GM23338 (cell line): ENCODE data around the gene IQUB. TPM values are rescaled to one million over a fixed set of nuclear protein-coding genes. Genes with fewer than 3 reads are reported as not detected.
"Not testable (repeated sequence)": the region's sequence is repeated elsewhere in the genome, so short reads cannot be mapped to it uniquely, and the experiment has no call there.

ENCODE experiments used
- ATAC-seq: fragments of 200-7000 bp; cut with Tn5 transposase; 3 replicates; pipeline ENCODE4 v1.9.1; 2020
- DNase-seq: peaks from one replicate; pipeline ENCODE4 v3.0.0-alpha.2; 2015; ENCODE audit warnings: low spot score
- H2AFZ ChIP-seq: fragments of 200-600 bp; sonication (generic); 2 replicates; pipeline ENCODE4 v1.8.0; 2016; ENCODE audit warnings: antibody characterized with exemption, mild to moderate bottlenecking, moderate library complexity
- H3F3A ChIP-seq: fragments of 200-600 bp; sonication (generic); replicated peaks from 2 replicates; pipeline ENCODE4 v1.8.0; 2017; ENCODE audit warnings: antibody characterized with exemption, mixed run types, low read depth
- H3K27ac ChIP-seq: fragments of 200-600 bp; sonication (generic); 2 replicates; pipeline ENCODE4 v1.6.1; 2016; ENCODE audit warnings: low read depth
- H3K27me3 ChIP-seq: fragments of 200-600 bp; sonication (generic); 2 replicates; pipeline ENCODE4 v1.8.0; 2016; ENCODE audit warnings: mild to moderate bottlenecking, mixed run types, moderate library complexity; ENCODE audit not compliant: insufficient read depth
- H3K36me3 ChIP-seq: fragments of 200-600 bp; sonication (generic); 2 replicates; pipeline ENCODE4 v1.8.0; 2016; ENCODE audit warnings: mild to moderate bottlenecking; ENCODE audit not compliant: insufficient read depth
- H3K4me1 ChIP-seq: fragments of 200-600 bp; sonication (generic); 2 replicates; pipeline ENCODE4 v1.8.0; 2016; ENCODE audit warnings: mild to moderate bottlenecking, moderate library complexity; ENCODE audit not compliant: insufficient read depth
- H3K4me2 ChIP-seq: fragments of 200-600 bp; sonication (generic); 2 replicates; pipeline ENCODE4 v1.7.1; 2017; ENCODE audit warnings: mixed run types
- H3K4me3 ChIP-seq: fragments of 200-600 bp; sonication (generic); 2 replicates; pipeline ENCODE4 v1.6.1; 2016; ENCODE audit warnings: mixed run types
- H3K79me2 ChIP-seq: fragments of 200-600 bp; sonication (generic); replicated peaks from 2 replicates; pipeline ENCODE4 v1.8.0; 2017; ENCODE audit warnings: mild to moderate bottlenecking; ENCODE audit not compliant: insufficient read depth
- H3K9me2 ChIP-seq: fragments of 200-600 bp; sonication (generic); 2 replicates; pipeline ENCODE4 v1.8.0; 2017; ENCODE audit not compliant: insufficient read depth
- H4K20me1 ChIP-seq: fragments of 200-600 bp; sonication (generic); replicated peaks from 2 replicates; pipeline ENCODE4 v1.8.0; 2017; ENCODE audit warnings: mild to moderate bottlenecking; ENCODE audit not compliant: insufficient read depth
- H3K27ac Mint-ChIP-seq: 2 replicates; pipeline ENCODE4 v1.8.0; 2020; ENCODE audit warnings: inconsistent platforms, mild to moderate bottlenecking, moderate library complexity, mixed read lengths
- H3K27me3 Mint-ChIP-seq: 3 replicates; pipeline ENCODE4 v1.8.0; 2022; ENCODE audit warnings: low read depth, mild to moderate bottlenecking, moderate library complexity, mixed read lengths, inconsistent platforms; ENCODE audit not compliant: insufficient read depth, poor library complexity
- H3K36me3 Mint-ChIP-seq: 3 replicates; pipeline ENCODE4 v1.8.0; 2021; ENCODE audit warnings: low read depth, mild to moderate bottlenecking, inconsistent platforms, moderate library complexity, mixed read lengths
- H3K4me1 Mint-ChIP-seq: 3 replicates; pipeline ENCODE4 v1.8.0; 2020; ENCODE audit warnings: mild to moderate bottlenecking, inconsistent platforms, mixed read lengths
- H3K4me3 Mint-ChIP-seq: 3 replicates; pipeline ENCODE4 v1.8.0; 2021; ENCODE audit warnings: moderate library complexity, mild to moderate bottlenecking, inconsistent platforms, mixed read lengths
- H3K9me3 Mint-ChIP-seq: 3 replicates; pipeline ENCODE4 v1.8.0; 2020; ENCODE audit warnings: moderate library complexity, mild to moderate bottlenecking, inconsistent platforms, mixed read lengths
- polyA plus RNA-seq: library from polyadenylated mRNA; unstranded; fragments of >200 nt; fragmentation: Nextera tagmentation; extraction: Ambion mirVana; gene quantifications from 2 replicates; pipeline ENCODE4 v1.2.1, GENCODE V29; 2016
- small RNA-seq: library from RNA; depleted of rRNA; stranded (forward); fragments of <200 nt; gene quantifications from one replicate; pipeline ENCODE3, GENCODE V24; 2014; ENCODE audit warnings: low replicate concordance
- total RNA-seq: library from RNA; depleted of rRNA; stranded (reverse); fragments of >200 nt; shearing (Covaris generic); gene quantifications from 2 replicates; pipeline ENCODE4 v1.2.3, GENCODE V29; 2014; rRNA removed

IQUB gene
- total and polyA plus RNA-seq, 2 experiments from 2014 or later, result 0.79 to 1.1 TPM

DNA sequence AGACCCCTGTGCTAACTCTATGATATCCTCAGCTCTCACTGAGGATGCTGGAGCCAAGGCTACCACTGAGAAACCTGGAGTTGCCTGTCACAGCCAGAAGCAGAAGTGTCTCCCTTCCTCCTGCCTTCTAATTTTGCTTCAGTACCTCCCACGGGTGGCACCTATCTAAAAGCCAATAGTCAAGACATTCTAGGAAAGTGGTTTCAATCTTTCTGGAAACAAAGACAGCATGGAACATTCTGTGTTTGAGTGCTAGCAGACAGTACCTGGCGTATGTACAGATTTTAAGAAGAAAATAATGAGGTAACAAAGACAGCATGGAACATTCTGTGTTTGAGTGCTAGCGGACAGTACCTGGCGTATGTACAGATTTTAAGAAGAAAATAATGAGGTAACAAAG, 126.4 kb downstream of the IQUB start:
- not testable (repeated sequence) for H3K36me3 Mint-ChIP-seq, H3K4me1 Mint-ChIP-seq, H3K9me2 ChIP-seq, H3K9me3 Mint-ChIP-seq, H3K27ac Mint-ChIP-seq, ATAC-seq, H3K27ac ChIP-seq, DNase-seq, H3K27me3 Mint-ChIP-seq, H3K36me3 ChIP-seq, H4K20me1 ChIP-seq, H3K4me3 ChIP-seq, H3K4me3 Mint-ChIP-seq, H3K4me2 ChIP-seq, H3K27me3 ChIP-seq, H3K4me1 ChIP-seq, H3F3A ChIP-seq, H3K79me2 ChIP-seq
- peak overlapping the region; percentile 1; the same call in 1 of the 2 replicates for H2AFZ ChIP-seq

Small RNA genes within 50 kb of the gene (small RNA-seq; reads per million reads assigned to genes)
- not detected for gene RNU6-296P

Other genes starting within 250 kb of the IQUB start
- 55.2 and 70.2 TPM in 2 replicates for gene NDUFA5, start 23.2 kb upstream of the IQUB start, total RNA-seq
- gene NDUFA5, start 23.2 kb upstream of the IQUB start, polyA plus RNA-seq, result 189 and 207 TPM in 2 replicates
- gene ASB15, start 67.2 kb upstream of the IQUB start, total RNA-seq, result not detected in 2 replicates
- gene ASB15, start 67.2 kb upstream of the IQUB start, polyA plus RNA-seq, result not detected in 2 replicates
- gene LMOD2, start 121.3 kb upstream of the IQUB start, total RNA-seq, result not detected in 2 replicates
- not detected in 2 replicates for gene LMOD2, start 121.3 kb upstream of the IQUB start, polyA plus RNA-seq
- gene WASL, start 214.4 kb upstream of the IQUB start, total RNA-seq, result 45.3 and 57.0 TPM in 2 replicates
- 35.6 and 36.4 TPM in 2 replicates for gene WASL, start 214.4 kb upstream of the IQUB start, polyA plus RNA-seq